ENCODE results near the gene B9D2.
A peak's percentile ranks its signal among the peaks of the same experiment; 100 is the strongest.

B9D2 gene

DNA sequence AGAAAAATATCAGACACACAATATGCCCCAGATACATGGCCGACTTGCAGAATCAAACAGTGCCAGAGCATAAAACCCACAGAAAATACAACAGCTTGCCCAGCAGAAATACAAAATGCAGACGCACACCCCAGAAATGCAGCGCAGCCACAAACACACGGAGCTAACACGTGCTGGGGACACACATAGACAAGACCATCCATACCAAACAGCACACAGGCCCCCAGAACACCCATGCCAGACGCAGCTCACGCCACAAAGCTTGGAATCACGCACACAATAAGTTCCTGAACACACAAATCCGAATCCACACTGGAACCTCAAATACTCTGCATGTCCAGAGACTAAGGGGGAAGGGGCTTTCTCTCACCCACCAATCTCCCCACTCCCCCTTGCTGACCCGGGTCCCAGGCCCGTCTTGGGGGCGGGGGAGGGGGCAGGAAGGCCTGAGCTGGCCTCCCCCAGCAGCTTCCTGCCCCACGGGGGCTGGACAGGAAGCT is 36.8 kb downstream of the B9D2 start:
- no peak for DNase-seq

GRCh38 chr19:41325947-41326706 is 37.8 kb downstream of the B9D2 start:
- peak; percentile 81 for DNase-seq

DNA sequence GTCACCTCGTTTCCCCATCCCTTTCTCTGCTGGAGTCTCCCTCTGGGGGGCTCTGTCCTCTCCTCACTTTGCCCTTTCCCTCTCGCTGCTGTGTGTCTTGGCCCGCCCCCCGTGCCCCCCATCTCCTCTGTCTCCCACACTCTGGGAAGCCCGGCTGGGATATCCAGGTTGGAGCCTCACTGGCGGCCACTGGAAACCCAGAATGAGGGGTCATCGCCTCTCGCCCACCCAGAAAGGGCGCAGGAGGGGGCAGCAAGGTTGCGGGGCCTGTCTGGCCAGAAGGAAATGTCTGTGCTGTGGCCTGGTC is 38.4 kb downstream of the B9D2 start:
- DNase-seq = no peak

GRCh38 chr19:41324921-41325639 is 38.9 kb downstream of the B9D2 start:
- DNase-seq = peak; percentile 76

DNA sequence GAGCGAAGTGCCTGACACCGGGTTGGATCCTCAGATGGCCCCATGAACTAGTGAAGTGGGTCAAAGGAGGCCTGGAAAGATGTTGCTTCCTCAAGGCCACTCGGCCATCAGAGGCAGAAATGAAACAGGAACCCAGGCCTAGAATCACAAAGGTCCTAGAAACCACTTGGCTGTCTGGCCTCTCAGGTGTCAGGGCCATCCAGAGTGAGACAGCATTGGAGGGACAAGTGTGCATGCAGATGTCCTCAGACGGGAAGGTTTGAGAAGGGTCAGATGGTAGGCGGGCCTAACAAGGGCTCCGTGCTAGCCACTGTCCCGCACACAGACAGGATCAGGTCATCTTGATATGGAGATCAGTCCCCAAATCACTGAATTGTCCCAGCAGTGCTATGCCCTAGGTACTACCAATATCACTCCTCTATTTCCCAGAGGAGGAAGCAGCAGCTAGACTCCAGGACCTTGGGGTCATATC is 39.7 kb downstream of the B9D2 start:
- DNase-seq = no peak

GRCh38 chr19:41323430-41324125 is 40.4 kb downstream of the B9D2 start:
- peak; percentile 78 for DNase-seq

DNA sequence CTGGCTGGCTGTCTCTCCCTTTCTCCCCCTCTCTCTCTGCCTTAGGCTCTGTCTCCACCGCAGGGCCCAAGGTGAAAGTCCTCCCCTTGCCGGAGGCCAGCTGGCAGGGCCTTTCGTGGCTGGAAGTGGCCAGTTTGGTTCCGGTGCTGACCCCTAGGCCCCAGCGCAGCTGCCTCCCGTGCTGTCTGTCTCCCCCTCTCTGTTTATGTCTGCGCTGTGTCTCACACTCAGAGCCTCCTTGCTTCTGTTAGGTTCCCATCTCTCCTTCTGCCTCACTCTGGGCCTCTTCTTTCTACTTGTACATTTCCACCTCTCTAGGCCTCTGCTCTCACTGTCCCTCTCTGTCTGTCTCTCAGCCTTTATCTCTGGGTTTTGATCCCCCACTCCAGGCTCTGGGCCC is 40.9 kb downstream of the B9D2 start:
- no peak for DNase-seq

DNA sequence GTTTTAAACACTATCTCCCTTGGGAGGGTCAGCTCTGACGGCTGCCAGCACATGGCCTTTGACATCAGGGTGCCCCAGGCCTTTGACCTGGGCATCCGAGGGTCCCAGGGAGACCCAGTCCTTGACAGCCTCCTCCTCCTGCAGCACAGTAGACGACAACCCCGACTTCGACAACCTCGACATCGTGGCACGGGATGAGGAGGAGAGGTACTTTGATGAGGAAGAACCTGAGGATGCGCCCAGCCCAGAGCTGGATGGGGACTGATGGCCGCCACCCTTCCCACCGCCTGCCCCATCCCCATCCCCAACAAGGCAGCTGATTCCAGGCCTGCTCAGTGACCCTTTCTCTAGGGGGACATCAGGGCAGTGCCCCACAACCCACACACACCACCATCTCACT is 41.5 kb downstream of the B9D2 start:
- no peak for DNase-seq

DNA sequence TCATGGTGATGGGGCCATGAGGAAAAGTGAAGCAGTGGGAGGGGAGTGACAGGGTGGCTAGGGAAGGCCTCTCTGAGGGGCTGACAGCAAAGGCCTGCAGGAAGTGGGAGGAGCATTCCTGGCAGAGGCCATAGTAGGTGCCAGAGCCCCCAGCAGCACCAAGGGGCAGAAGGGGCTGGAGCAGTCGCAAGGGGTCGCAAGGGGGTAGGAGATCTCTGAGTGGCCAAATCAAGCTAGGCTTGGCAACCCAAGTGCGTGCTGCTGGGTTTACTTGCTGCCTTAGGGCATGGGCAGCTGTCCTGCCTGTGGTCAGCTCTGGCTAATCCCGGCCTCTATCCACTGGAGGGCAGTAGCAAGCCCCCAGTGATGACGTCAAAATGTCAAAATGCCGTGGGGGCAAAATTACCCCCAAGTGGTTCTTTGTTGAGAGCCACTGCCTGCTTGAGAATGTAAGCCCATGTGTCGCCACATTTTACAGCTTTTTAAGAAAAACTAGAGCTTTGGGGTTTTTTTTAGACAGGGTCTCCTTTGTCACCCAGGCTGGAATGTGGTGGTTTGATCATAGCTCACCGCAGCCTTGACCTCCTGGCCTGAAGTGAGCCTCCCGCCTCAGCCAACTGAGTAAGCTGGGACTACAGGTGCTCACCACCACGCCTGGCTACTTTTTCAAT is 42.2 kb downstream of the B9D2 start:
- peak; percentile 69 for DNase-seq

- DNase-seq = no peak
These were observed 42.7 kb downstream of the B9D2 start for GRCh38 chr19:41321204-41321599.

GRCh38 chr19:41320568-41320967 is 43.4 kb downstream of the B9D2 start:
- DNase-seq = no peak

DNA sequence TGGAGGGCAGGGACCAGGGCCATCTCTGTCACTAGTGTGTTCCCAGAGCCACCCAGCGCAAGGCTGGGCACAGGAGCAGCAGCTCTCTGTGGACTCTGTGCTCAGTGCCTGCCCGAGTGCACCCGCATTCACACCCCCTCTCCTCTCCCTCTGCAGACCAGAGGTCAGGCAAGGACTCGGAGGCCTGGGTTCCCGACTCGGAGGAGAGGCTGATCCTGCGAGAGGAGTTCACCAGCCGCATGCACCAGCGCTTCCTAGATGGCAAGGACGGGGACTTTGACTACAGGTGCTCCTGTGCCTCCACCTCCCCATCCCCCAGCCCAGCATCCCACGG is 43.8 kb downstream of the B9D2 start:
- DNase-seq = no peak

DNA sequence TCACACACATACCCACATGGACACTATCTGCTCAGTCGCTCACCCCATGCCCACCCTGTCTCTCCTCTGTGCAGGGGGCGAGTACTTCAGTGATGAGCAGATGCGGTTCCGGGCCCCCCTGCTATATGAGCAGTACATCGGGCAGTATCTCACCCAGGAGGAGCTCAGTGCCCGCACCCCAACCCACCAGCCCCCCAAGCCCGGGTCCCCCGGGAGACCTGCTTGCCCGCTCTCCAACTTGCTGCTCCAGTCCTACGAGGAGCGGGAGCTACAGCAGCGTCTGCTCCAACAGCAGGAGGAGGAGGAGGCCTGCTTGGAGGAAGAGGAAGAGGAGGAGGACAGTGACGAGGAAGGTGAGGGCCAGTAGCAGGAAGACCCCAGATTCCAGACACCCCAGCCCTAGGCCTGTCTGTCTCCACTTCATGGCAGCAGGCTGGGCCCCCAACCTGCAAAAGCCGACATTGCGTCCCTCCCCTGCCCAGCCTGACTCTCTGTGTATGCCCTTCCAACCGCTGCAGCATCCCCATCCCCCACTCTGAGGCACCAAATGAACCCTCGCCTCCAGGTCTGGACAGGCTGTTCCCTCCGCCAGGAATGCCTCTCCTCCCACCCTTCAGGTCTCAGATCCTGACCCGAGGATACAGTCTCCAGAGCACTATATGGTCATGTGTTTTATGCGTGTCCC is 44.3 kb downstream of the B9D2 start:
- DNase-seq = no peak

DNA sequence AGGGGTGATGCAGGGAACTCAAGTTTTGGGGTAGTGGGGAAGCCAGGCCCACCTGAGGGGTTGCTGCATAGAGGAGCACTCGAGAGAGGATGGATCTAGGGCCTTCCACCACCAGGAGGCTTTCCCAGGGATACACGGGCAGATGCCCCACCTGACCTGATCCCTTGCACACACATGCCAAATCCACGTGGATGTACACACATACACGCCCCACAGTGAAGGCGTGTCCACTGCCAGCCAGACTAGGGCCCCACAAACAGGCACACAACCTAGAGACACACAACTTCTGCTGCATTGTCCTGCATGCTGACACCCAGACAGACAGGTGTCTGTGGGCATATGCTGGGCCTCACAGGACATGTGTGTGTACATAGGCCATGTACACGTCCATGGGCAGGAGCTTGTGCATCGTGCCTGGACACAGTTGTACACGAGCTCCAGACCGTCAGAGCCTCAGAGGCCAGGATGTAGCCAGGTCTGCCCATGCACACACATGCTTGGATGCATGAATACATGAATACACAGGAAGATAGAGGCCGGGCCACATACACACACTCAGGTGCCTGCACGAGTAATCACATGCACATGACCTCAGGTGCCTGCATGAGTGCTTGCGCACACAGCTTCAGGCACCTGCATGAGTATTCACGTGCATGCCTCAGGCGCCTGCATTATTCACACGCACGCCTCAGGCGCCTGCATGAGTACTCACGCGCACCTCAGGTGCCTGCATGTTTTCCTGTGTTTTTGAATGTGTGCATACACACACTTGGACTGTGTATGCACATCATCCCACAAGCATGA is 45.1 kb downstream of the B9D2 start:
- no peak for DNase-seq

DNA sequence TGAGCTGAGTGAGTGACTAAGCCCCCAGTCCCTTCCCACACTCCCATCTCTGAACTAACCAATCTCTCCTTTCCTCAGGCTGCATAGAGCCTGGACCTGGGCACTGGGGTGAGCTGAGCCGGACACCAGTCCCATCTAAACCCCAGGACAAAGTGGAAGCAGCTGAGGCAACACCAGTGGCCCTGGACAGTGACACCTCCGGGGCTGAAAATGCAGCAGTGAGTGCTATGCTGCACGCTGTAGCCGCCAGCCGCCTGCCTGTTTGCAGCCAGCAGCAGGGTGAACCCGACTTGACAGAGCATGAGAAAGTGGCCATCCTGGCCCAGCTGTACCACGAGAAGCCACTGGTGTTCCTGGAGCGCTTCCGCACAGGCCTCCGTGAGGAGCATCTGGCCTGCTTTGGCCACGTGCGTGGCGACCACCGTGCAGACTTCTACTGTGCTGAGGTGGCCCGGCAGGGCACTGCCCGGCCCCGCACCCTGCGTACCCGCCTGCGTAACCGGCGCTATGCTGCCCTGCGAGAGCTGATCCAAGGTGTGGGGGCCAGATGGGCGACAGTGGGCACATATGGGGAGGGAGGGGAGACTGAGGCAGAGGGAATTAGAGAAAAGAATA is 47.5 kb downstream of the B9D2 start:
- no peak for DNase-seq

DNA sequence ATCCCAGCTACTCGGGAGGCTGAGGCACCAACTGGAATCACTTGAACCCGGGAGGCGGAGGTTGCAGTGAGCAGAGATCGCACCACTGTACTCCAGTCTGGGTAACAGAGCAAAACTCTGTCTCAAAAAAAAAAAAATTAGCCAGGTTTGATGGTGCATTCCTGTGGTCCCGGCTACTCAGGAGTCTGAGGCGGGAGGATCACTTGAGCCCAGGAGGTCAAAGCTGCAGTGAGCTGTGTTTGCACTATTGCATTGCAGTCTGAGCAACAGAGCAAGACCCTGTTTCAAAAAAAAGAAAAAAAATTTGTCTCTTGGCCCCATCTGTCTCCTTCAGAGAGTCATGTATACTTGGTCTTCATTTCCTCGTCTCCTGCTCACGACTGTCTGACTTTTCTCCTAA is 52.3 kb downstream of the B9D2 start:
- DNase-seq = no peak

DNA sequence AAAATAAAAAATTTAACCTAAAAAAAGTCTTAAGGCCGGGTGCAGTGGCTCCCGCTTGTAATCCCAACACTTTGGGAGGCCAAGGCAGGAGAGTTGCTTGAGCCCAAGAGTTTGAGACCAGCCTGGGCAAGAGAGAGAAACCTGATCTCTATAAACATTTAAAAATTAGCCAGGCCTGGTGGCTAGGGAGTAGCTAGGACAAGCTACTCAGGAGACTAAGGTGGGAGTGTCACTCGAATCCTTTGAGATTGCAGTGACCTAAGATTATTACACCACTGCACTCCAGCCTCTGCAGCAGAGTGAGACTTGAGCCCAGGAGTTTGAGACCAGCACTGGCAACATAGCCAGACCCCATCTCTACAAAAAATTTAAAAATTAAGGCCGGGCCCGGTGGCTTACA is 52.9 kb downstream of the B9D2 start:
- DNase-seq = no peak

DNA sequence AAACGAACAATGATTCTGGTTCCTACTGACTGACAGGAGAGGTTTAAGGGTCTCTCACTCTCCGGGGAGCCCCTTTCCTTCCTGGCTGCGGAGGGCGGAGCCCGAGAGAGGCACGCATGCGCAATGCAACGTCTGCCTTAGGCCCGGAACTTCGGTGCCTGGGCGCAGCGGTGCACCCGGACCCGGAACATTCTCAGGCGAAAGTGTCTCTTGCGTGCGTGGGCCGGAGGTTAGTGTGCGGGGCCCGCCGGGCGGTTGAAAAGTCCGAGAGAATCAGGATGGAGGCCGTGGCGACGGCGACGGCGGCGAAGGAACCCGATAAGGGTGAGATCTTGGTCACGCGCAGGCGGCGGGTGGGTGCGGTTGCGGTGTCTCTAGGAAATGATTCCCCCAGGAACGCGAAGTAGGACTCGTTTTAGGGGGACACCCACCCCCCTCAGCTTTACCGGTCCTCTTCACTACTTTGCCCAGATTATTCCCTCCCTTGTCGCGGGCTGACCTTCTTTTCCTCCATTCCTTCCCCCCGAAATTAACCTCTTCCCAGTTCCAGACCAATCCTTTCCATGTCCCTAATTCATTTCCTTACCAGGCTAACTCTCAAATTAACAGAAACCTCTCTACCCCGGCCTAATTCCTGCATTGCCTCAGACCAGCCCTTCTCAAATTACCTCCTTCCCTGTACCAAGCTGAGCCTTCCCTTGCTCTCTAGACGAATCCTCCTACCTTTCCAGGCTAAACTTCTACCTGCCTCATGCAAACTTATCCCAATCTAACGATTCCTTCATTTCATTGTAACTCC is 53.7 kb downstream of the B9D2 start, which contains the start of gene CCDC97:
Gene CCDC97 (plus strand): TSS at position 140 of the 799 bp plus-strand sequence. CDS start 139 bp downstream, at position 279.
- peak; percentile 93 for DNase-seq

DNA sequence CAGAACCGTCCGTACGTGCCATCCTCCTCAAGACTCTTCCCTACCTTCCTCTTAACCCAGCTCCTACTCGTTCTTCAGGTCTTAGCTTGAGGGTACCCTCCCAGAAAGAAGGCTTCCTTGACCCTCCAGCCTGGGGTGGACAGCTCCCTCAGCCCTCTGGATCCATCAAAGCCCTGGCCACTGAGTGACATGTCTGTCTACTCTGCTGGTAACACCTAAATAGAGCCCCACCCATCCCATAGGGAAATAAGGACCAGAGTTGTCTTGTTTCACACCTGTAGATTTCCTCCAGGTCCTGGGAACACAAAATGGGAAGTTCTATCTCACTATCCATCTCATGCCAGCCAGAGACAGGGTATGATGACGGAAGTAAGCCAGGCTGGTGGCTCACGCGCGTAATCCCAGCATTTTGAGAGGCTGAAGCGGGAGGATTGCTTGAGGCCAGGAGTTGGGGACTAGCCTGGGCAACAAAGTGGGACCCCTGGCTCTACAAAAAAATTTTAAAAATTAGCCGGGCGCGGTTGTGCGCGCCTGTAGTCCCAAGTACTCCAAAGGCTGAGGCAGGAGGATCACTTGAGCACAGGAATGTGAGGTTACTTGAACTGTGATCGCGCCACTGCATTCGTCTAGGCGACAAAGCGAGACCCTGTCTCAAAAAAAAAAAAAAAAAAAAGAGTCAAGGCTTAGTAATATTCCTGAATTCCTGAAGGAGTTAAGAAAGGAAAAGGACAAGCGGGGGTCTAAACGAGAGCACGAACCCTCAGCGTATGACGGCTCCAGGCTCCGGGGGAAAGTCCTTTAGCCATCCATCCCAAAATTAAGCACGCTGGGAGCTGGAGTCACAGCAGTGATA is 54.5 kb downstream of the B9D2 start:
- peak; percentile 35 for DNase-seq
